Neutrophil (primary cell): ENCODE results near the gene ANKLE1.

Source experiments
- H3K27ac ChIP-seq: fragments of 200-600 bp; sonication (generic); 2 replicates; pipeline ENCODE4 v1.5.1; 2016; ENCODE audit warnings: mild to moderate bottlenecking, moderate library complexity
- H3K27me3 ChIP-seq: fragments of 200-600 bp; sonication (generic); 2 replicates; pipeline ENCODE4 v1.6.0; 2016; ENCODE audit warnings: mild to moderate bottlenecking
- H3K36me3 ChIP-seq: fragments of 200-600 bp; sonication (generic); 2 replicates; pipeline ENCODE4 v1.5.1; 2017
- H3K4me1 ChIP-seq, 2 experiments: fragments of 200-600 bp in 1 of 2; sonication (generic) in 1 of 2; 1 replicate in 1 of 2; 2 replicates in 1 of 2; pipeline versions ENCODE4 v1.5.1 to v1.6.1; 2013 to 2016; ENCODE audit warnings: low read depth in 1 of 2, low read length in 1 of 2, mild to moderate bottlenecking in 1 of 2, moderate library complexity in 1 of 2; ENCODE audit not compliant: control insufficient read depth in 1 of 2, insufficient read depth in 1 of 2
- H3K4me3 ChIP-seq, 2 experiments: fragments of 200-600 bp in 1 of 2; sonication (generic) in 1 of 2; 1 replicate in 1 of 2; 2 replicates in 1 of 2; pipeline ENCODE4 v1.5.1; 2013 to 2016; ENCODE audit warnings: low read depth in 1 of 2, low read length in 1 of 2, mild to moderate bottlenecking in 1 of 2, moderate library complexity in 1 of 2
- H3K9me3 ChIP-seq: fragments of 200-600 bp; sonication (generic); 2 replicates; pipeline ENCODE4 v1.5.1; 2016
- CTCF ChIP-seq: fragments of 200-600 bp; sonication (generic); IDR thresholded peaks from 2 replicates; pipeline ENCODE4 v1.5.1; 2016; ENCODE audit warnings: antibody characterized with exemption

The ANKLE1 gene

GRCh38 chr19:17314007-17314593 is 32.4 kb downstream of the ANKLE1 start:
- H3K27me3 ChIP-seq = no peaks in the 10 kb centered on the region
- H3K4me3 ChIP-seq = no peak overlapping the region
- H3K27ac ChIP-seq = no peak overlapping the region
- H3K9me3 ChIP-seq = no peaks in the 10 kb centered on the region
- TF ChIP-seq CTCF = no peak
- peaks cover 39% of the 10 kb centered on the region for H3K36me3 ChIP-seq
- H3K4me1 ChIP-seq = peaks cover 18 to 21% of the 10 kb centered on the region in 2 experiments

- H3K9me3 ChIP-seq = no peaks in the 10 kb centered on the region
- peaks cover 63% of the 10 kb centered on the region for H3K36me3 ChIP-seq
- no peak for TF ChIP-seq CTCF
- peaks cover 19% of the 10 kb centered on the region for H3K27me3 ChIP-seq
- H3K27ac ChIP-seq = no peak overlapping the region
- H3K4me3 ChIP-seq = no peak overlapping the region
- peaks cover 4 to 10% of the 10 kb centered on the region in 2 experiments for H3K4me1 ChIP-seq
These were observed 37.3 kb downstream of the ANKLE1 start for GRCh38 chr19:17318966-17319365.

GRCh38 chr19:17319473-17320238 is 38.0 kb downstream of the ANKLE1 start:
- Histone ChIP-seq H3K27me3 (peaks cover 26% of the 10 kb centered on the region), H3K36me3 (peaks cover 56% of the 10 kb centered on the region), H3K27ac (no peak overlapping the region), H3K9me3 (no peaks in the 10 kb centered on the region), H3K4me1 (peaks cover 4 to 12% of the 10 kb centered on the region in 2 experiments), H3K4me3 (no peak overlapping the region)
- TF ChIP-seq CTCF = no peak

- no peak overlapping the region for H3K4me3 ChIP-seq
- peaks cover 4 to 12% of the 10 kb centered on the region in 2 experiments for H3K4me1 ChIP-seq
- H3K27me3 ChIP-seq = peaks cover 34% of the 10 kb centered on the region
- no peaks in the 10 kb centered on the region for H3K9me3 ChIP-seq
- peaks cover 51% of the 10 kb centered on the region for H3K36me3 ChIP-seq
- H3K27ac ChIP-seq = no peak overlapping the region
- no peak for TF ChIP-seq CTCF
These were observed 38.7 kb downstream of the ANKLE1 start for GRCh38 chr19:17320435-17320834.

GRCh38 chr19:17321655-17322489 is 40.2 kb downstream of the ANKLE1 start:
- H3K36me3 ChIP-seq = peaks cover 42% of the 10 kb centered on the region

More at GRCh38 chr19:17321655-17322489, 40.2 kb downstream of the ANKLE1 start:
- peaks cover 44% of the 10 kb centered on the region for H3K27me3 ChIP-seq
- H3K4me1 ChIP-seq = peaks cover 4 to 12% of the 10 kb centered on the region in 2 experiments
- no peak overlapping the region for H3K4me3 ChIP-seq
- no peaks in the 10 kb centered on the region for H3K9me3 ChIP-seq
- TF ChIP-seq CTCF = no peak
- H3K27ac ChIP-seq = no peak overlapping the region
